Measurements from ENCODE around the gene RPP30.

GRCh38 chr10:90871279-90871765, 452 bp upstream of the RPP30 start:
- no peak for TF ChIP-seq POLR2A (IDR thresholded peaks at IDR 0.05)
- TF ChIP-seq, protein P1, sequence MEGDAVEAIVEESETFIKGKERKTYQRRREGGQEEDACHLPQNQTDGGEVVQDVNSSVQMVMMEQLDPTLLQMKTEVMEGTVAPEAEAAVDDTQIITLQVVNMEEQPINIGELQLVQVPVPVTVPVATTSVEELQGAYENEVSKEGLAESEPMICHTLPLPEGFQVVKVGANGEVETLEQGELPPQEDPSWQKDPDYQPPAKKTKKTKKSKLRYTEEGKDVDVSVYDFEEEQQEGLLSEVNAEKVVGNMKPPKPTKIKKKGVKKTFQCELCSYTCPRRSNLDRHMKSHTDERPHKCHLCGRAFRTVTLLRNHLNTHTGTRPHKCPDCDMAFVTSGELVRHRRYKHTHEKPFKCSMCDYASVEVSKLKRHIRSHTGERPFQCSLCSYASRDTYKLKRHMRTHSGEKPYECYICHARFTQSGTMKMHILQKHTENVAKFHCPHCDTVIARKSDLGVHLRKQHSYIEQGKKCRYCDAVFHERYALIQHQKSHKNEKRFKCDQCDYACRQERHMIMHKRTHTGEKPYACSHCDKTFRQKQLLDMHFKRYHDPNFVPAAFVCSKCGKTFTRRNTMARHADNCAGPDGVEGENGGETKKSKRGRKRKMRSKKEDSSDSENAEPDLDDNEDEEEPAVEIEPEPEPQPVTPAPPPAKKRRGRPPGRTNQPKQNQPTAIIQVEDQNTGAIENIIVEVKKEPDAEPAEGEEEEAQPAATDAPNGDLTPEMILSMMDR (IDR thresholded peaks at IDR 0.05): peak; percentile 10 to 48 (median 42)

All from right lobe of liver (tissue), 4 donors.